Right renal cortex interstitium (tissue), 3 donors: Measurements from ENCODE around the gene CEP72. TPM values are rescaled to one million over a fixed set of nuclear protein-coding genes. Genes with fewer than 3 reads are reported as not detected.
"Not testable (repeated sequence)": the region's sequence is repeated elsewhere in the genome, so short reads cannot be mapped to it uniquely, and the experiment has no call there.

ENCODE experiments used
- DNase-seq, 3 donors: peaks; one replicate each; pipeline ENCODE4 v3.0.0-alpha.2; 2013; ENCODE audit warnings: low read depth in 3 of 3, low spot score in 2 of 3
- polyA plus RNA-seq, 3 donors: library from polyadenylated mRNA; unstranded; fragments of 120-200 nt; gene quantifications; one replicate each; pipeline ENCODE4 v1.2.1, GENCODE V29; 2013; ENCODE audit not compliant: insufficient read length in 3 of 3

Gene CEP72, protein sequence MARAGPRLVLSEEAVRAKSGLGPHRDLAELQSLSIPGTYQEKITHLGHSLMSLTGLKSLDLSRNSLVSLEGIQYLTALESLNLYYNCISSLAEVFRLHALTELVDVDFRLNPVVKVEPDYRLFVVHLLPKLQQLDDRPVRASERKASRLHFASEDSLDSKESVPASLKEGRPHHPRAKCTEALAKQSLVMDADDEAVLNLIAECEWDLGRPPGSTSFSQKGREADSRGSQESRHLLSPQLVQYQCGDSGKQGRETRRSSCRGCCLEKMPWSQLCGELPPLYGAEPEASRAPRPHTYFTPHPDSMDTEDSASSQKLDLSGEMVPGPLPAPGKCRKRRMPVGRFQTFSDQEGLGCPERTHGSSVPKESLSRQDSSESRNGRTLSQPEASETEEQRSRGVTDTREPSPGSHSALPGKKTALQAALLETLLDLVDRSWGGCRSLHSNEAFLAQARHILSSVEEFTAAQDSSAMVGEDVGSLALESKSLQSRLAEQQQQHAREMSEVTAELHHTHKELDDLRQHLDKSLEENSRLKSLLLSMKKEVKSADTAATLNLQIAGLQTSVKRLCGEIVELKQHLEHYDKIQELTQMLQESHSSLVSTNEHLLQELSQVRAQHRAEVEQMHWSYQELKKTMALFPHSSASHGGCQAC
- polyA plus RNA-seq = 1 to 10 TPM; 7.6 to 8.6 (median 7.8) TPM

- DNase-seq = peak; percentile 27 to 73 (median 65)
Measured at GRCh38 chr5:611731-612486, at the start of gene CEP72. TSS of gene CEP72 (plus strand) at chr5:612340. CDS start at chr5:612362, 22 bp downstream.

- DNase-seq = no peak
Measured at GRCh38 chr5:565782-566440, 46.2 kb upstream of the CEP72 start.

DNA sequence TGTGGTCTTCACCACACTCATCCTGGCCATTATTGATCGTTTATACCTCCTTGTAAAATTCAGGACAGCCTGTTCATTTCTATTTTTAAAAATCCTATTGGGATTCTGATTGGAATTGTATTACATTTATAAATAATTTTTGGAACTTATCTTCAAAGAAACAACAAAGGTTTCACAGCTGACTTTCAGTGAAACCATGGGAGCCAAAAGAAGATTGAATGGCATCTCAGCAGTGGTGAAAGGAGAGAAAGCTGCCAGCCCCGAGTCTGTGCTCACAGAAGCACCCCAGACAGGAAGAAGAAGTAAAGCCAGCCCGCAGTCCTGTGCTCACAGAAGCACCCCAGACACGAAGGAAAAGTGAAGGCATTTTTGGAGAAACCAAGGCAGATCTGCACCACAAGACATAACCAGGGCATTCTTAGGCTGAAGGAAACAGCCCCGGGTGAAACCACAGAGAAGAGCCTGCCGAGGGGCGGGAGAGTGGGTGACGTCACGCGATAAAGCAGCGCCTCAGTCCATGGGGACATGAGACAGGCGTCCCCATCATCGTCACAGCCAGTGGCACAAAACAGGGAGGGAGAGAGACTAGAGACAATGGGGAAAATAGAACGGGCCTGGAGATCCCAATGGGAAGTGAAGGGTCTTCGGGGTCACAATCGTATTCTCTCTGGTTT, 45.4 kb upstream of the CEP72 start:
- DNase-seq = no peak

GRCh38 chr5:567664-568060, 44.5 kb upstream of the CEP72 start:
- DNase-seq = no peak

DNA sequence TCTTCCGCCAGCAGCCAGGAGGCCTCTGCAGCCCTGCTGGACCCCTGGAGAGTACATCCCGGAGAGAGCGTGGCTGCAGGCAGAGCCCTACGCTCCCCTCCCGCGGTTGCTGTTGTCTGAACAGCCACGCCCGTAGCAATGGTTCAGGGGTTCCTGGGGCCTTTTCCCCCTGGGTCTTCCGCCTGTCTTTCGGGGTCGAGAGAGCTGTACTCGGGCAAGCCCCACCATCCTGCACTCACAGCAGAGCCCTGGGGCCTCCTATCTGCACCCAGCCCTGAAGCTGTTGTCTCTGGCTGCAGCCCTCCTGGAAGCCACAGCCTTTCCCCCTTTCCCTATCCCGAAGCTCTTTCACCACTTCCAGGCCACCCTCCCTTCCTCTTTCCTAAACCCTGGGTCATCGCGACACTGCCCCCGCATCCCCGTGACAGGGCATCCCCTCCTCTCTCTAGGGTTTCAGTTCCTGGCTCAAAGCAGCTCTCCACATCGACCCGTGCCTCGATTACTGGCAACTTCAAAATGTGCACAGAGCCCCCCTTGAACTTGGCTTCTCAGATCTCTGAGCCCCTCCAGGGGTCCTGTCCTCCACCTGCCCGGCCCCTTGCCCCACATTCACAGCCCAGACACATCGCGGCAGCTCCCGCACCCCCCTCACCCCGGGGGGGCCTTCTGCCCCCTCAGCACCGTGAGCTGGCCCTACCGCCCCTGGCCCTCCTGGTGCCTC, 43.9 kb upstream of the CEP72 start:
- DNase-seq = no peak

- DNase-seq = no peak
Measured at GRCh38 chr5:568809-569208, 43.3 kb upstream of the CEP72 start.

DNA sequence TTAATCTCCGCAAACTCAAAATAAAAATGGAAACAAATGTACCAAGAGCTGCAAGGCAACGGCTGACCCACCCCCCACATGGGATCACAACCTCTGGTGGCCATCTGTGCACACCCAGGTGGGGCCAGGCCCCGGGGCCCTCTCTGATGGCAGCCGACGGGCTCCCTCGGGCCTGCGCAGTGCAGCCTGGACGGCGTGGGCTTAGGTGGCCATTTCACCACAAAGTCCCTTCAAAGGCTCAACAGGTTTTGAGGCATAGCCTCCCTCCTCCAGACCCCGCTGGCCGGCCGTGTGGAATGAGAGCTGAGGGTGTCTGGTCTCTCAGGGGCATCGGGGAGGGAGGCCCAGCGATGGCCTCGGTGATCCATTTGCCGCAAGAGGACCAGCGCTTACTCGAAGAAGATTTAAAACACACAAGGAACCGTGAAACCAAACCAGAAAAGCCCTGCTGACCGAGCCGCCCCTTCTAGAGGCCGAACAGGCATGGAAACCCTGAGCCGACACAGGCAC, 42.7 kb upstream of the CEP72 start:
- no peak for DNase-seq

- DNase-seq = no peak
Measured at GRCh38 chr5:569868-570361, 42.2 kb upstream of the CEP72 start.

GRCh38 chr5:570446-570845, 41.7 kb upstream of the CEP72 start:
- no peak for DNase-seq

DNA sequence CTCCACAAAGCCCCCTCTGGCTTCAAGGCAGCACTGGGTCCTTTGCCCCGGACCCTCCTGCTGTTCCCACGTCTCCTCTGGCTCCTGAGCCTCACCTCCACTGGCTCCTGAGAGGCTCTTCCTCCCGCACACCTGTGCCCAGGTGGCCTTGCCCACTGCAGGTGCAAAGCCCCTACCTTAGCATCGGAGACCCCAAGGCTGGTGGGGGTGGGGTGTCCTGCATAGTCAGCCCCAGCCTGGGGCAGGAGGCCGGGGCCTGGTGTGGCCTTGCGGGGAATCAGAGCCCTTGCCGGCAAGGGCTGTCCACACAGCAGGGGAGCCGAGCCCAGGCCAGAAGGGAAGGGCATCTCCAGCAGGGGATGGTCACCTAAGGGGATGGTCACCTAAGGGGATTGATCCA, 41.3 kb upstream of the CEP72 start:
- no peak for DNase-seq

- DNase-seq = no peak
Measured at GRCh38 chr5:571791-572190, 40.3 kb upstream of the CEP72 start.

DNA sequence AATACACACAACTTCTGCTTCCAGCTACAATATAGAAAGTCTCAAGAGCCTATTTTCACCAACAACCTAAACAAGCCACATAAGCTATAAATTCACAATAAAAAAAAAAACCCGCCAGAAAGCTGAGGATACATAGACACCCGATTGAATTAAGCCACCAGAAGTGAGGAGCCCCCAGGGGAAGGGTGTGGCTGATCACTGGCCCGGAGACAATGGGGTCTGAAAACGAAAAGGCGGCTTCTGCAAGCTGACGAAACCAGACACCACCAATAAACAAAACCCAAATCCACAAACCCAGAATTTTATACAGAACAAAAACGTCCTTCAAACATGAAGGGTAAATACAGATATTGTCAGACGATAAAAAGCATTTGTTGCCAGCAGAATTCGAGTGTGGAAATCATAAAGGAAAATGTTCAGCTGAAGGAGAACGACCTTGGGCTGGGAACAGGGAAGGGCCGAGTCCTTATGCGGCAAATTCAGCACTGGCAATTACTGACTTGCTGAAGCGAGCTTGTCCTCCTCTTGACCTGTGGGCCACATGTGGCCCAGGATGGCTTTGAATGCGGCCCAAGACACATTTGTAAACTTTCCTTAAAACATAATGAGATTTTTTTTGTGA, 39.6 kb upstream of the CEP72 start:
- no peak for DNase-seq

DNA sequence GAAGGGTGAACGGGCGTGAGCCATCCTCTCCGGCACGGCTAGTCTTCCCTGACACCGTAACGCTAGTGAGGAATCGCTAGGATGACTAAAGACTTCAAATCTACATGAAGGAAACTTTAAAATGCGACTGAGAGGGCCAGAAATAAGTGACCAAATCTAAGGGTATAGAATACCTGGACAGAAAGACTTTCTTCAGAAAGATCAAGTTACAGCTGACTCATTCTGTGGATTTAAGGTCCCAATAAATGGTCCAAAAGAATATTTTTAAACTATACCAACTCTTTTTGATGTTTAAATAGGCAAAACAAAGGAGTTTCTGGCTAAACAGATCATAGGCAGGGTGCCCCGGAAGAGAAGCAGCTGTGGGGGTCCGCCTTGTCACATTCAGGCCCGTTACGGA, 38.9 kb upstream of the CEP72 start:
- no peak for DNase-seq

GRCh38 chr5:573976-574375, 38.2 kb upstream of the CEP72 start:
- no peak for DNase-seq

DNA sequence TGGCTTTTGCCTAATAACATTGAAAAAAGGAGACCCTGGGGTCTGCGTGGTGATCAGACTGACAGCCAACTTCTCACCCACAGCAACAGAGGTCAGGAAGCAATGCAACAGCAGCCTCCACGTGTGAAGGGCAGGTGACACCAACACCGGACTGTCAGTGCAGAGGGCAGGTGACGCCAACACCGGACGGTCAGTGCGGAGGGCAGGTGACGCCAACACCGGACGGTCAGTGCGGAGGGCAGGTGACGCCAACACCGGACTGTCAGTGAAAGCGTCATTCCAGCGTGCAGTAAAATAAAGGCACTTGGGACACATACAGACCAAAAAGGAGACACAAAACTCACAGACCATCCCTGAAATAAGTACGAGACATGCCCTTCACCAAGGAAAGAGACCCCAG, 37.2 kb upstream of the CEP72 start:
- no peak for DNase-seq

DNA sequence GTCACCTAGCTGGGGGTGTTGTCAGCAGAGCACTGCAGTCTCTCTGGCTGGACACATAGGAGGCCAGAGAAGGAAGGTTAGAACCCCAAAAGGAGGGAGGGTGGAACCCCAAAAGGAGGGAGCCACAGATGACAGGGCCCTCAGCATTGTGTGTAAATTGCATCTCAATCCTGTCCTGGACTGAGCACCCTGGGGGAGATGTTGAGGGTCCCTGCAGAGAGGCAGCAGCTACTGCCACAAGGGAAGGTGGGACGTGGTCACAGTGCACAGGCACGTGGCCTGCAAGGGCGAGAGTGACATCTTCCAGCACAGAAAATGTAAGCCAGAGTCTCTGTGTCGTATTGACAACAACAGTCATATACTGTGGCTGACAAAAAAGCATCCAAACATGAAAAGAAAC, 36.5 kb upstream of the CEP72 start:
- DNase-seq = no peak

- DNase-seq = not testable (repeated sequence)
Measured at GRCh38 chr5:577214-577613, 34.9 kb upstream of the CEP72 start.

DNA sequence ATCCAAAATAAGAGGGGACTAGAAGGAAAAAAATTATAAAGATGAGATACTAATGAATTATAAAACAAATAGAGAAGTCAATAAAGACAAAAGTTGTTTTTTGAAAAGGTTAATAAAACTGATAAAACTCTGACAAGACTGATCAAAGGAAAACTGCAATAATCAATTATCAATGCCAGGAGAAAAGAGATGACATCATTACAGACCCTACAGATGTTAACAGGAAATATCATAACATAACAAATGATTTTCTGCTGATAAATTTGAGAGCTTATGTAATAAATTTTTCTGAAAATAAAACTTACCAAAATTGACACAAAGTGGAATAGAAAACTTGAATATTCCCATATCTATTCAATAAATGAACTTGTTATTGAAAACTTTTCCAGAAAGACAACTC, 34.3 kb upstream of the CEP72 start:
- DNase-seq = no peak

- no peak for DNase-seq
Measured at GRCh38 chr5:579211-579610, 32.9 kb upstream of the CEP72 start.
